GM12892 (cell line): ENCODE data around the gene ZC3H7B.

Source experiments
- POLR2A ChIP-seq: IDR thresholded peaks from 2 replicates; pipeline ENCODE4 v1.6.1; 2011; ENCODE audit warnings: low read depth, low read length, control low read depth
- POLR2AphosphoS5 ChIP-seq: IDR thresholded peaks from 2 replicates; pipeline ENCODE4 v1.6.1; 2011; ENCODE audit warnings: low read depth, low read length, control low read depth
- TAF1 ChIP-seq: IDR thresholded peaks from 2 replicates; pipeline ENCODE4 v1.6.1; 2011; ENCODE audit warnings: low read depth, mild to moderate bottlenecking, control low read depth, low read length, borderline replicate concordance

GRCh38 chr22:41360126-41360525 is 58.8 kb downstream of the ZC3H7B start:
- no peak for TF ChIP-seq POLR2AphosphoS5
- no peak for TF ChIP-seq POLR2A
- TF ChIP-seq TAF1, result no peak
